Mesendoderm (in vitro differentiated cells): ENCODE results near the gene MGAT5B.
A peak's percentile ranks its signal among the peaks of the same experiment; 100 is the strongest.

ENCODE experiments used
- DNase-seq: peaks from one replicate; pipeline ENCODE4 v3.0.0; 2013
- H2AK5ac ChIP-seq: 2 replicates; pipeline ENCODE4 v1.6.1; 2013; ENCODE audit warnings: low read length, inconsistent platforms
- H2BK120ac ChIP-seq: 2 replicates; pipeline ENCODE4 v1.6.1; 2013; ENCODE audit warnings: low read depth, mild to moderate bottlenecking, low read length, moderate library complexity, mixed read lengths
- H2BK15ac ChIP-seq: replicated peaks from 2 replicates; pipeline ENCODE4 v1.6.1; 2013; ENCODE audit warnings: low read depth, mild to moderate bottlenecking, moderate library complexity
- H2BK5ac ChIP-seq: 2 replicates; pipeline ENCODE4 v1.6.1; 2013; ENCODE audit warnings: low read length, inconsistent platforms
- H3K18ac ChIP-seq: 2 replicates; pipeline ENCODE4 v1.6.1; 2013; ENCODE audit warnings: mild to moderate bottlenecking, low read length, mixed read lengths
- H3K23ac ChIP-seq: one replicate; pipeline ENCODE4 v1.6.1; 2013; ENCODE audit warnings: low read length
- H3K27ac ChIP-seq: 2 replicates; pipeline ENCODE4 v1.5.1; 2013; ENCODE audit warnings: low read depth, mild to moderate bottlenecking, inconsistent platforms, low read length, moderate library complexity
- H3K27me3 ChIP-seq: 2 replicates; pipeline ENCODE4 v1.6.1; 2013; ENCODE audit warnings: low read length, control low read depth, mild to moderate bottlenecking, inconsistent platforms; ENCODE audit not compliant: insufficient read depth, poor library complexity
- H3K36me3 ChIP-seq: 2 replicates; pipeline ENCODE4 v1.6.1; 2013; ENCODE audit warnings: low read length, inconsistent platforms; ENCODE audit not compliant: control insufficient read depth, insufficient read depth
- H3K4ac ChIP-seq: one replicate; pipeline ENCODE4 v1.6.1; 2013; ENCODE audit warnings: low read depth, mild to moderate bottlenecking, low read length, moderate library complexity
- H3K4me1 ChIP-seq: 2 replicates; pipeline ENCODE4 v1.6.1; 2013; ENCODE audit warnings: low read depth, low read length, inconsistent platforms; ENCODE audit not compliant: control insufficient read depth
- H3K4me2 ChIP-seq: 2 replicates; pipeline ENCODE4 v1.6.1; 2013; ENCODE audit warnings: low read length
- H3K4me3 ChIP-seq: 2 replicates; pipeline ENCODE4 v1.5.1; 2013; ENCODE audit warnings: mild to moderate bottlenecking, low read length
- H3K56ac ChIP-seq: one replicate; pipeline ENCODE4 v1.6.1; 2013; ENCODE audit warnings: low read length
- H3K79me1 ChIP-seq: 2 replicates; pipeline ENCODE4 v1.6.1; 2013; ENCODE audit warnings: low read length, inconsistent platforms
- H3K79me2 ChIP-seq: 2 replicates; pipeline ENCODE4 v1.6.1; 2013; ENCODE audit warnings: mild to moderate bottlenecking, low read length; ENCODE audit not compliant: control insufficient read depth, insufficient read depth
- H3K9ac ChIP-seq: 2 replicates; pipeline ENCODE4 v1.6.1; 2013; ENCODE audit warnings: low read length, inconsistent platforms
- H4K5ac ChIP-seq: one replicate; pipeline ENCODE4 v1.6.1; 2013; ENCODE audit warnings: low read length
- H4K8ac ChIP-seq: one replicate; pipeline ENCODE4 v1.6.1; 2013; ENCODE audit warnings: low read depth, mild to moderate bottlenecking, control low read depth, low read length, moderate library complexity
- WGBS: extraction: QIAGEN DNeasy Blood & Tissue Kit; methylation state at CpG from one replicate; pipeline ENCODE4 v1.1.7; 2013; ENCODE audit warnings: low lambda C conversion rate, missing lambda C conversion rate; ENCODE audit not compliant: insufficient coverage; ENCODE audit errors: extremely low coverage; 5-methylcytosine and 5-hydroxymethylcytosine counted together

Gene MGAT5B

GRCh38 chr17:76914937-76915336, 46.7 kb downstream of the MGAT5B start:
- no peak overlapping the region for H2BK15ac ChIP-seq

GRCh38 chr17:76915840-76916510, 47.8 kb downstream of the MGAT5B start:
- H2AK5ac ChIP-seq = no peak overlapping the region
- H4K8ac ChIP-seq = no peak overlapping the region
- no peak overlapping the region for H3K9ac ChIP-seq
- no peak overlapping the region for H3K4me2 ChIP-seq
- no peak overlapping the region for H3K56ac ChIP-seq
- no peaks in the 10 kb centered on the region for H3K79me1 ChIP-seq
- no peak overlapping the region for H3K18ac ChIP-seq
- H3K4ac ChIP-seq = no peak overlapping the region
- no peak overlapping the region for H3K23ac ChIP-seq
- no peak overlapping the region for H3K4me3 ChIP-seq
- DNase-seq = no peak
- H2BK120ac ChIP-seq = no peak overlapping the region
- H2BK15ac ChIP-seq = no peak overlapping the region
- peaks cover 4% of the 10 kb centered on the region for H3K4me1 ChIP-seq
- no peaks in the 10 kb centered on the region for H3K36me3 ChIP-seq
- WGBS = no CpG with 5 or more reads among the region's 28 CpGs
- H3K27ac ChIP-seq = no peak overlapping the region
- no peaks in the 10 kb centered on the region for H3K27me3 ChIP-seq
- H3K79me2 ChIP-seq = no peaks in the 10 kb centered on the region
- H2BK5ac ChIP-seq = no peak overlapping the region
- no peak overlapping the region for H4K5ac ChIP-seq

More at GRCh38 chr17:76914937-76915336, 46.7 kb downstream of the MGAT5B start:
- Histone ChIP-seq H2AK5ac (no peak overlapping the region), H3K9ac (no peak overlapping the region), H3K18ac (no peak overlapping the region), H3K27me3 (no peaks in the 10 kb centered on the region), H3K27ac (no peak overlapping the region), H3K79me2 (no peaks in the 10 kb centered on the region), H3K36me3 (no peaks in the 10 kb centered on the region), H2BK5ac (no peak overlapping the region), H3K4me2 (no peak overlapping the region), H3K56ac (no peak overlapping the region), H3K4me1 (no peaks in the 10 kb centered on the region), H3K4ac (no peak overlapping the region), H4K8ac (no peak overlapping the region), H3K23ac (no peak overlapping the region), H3K4me3 (no peak overlapping the region), H2BK120ac (no peak overlapping the region), H3K79me1 (no peaks in the 10 kb centered on the region), H4K5ac (no peak overlapping the region)
- no peak for DNase-seq
- no CpG with 5 or more reads among the region's 6 CpGs for WGBS

GRCh38 chr17:76917829-76918228, 49.6 kb downstream of the MGAT5B start:
- H3K56ac ChIP-seq = no peak overlapping the region

GRCh38 chr17:76918811-76919210, 50.6 kb downstream of the MGAT5B start:
- Histone ChIP-seq H3K56ac (no peak overlapping the region), H3K36me3 (no peaks in the 10 kb centered on the region), H3K27ac (no peak overlapping the region), H3K4ac (no peak overlapping the region), H3K9ac (no peak overlapping the region), H3K27me3 (no peaks in the 10 kb centered on the region), H2AK5ac (no peak overlapping the region), H3K4me2 (no peak overlapping the region), H3K4me1 (peaks cover 4% of the 10 kb centered on the region), H3K18ac (no peak overlapping the region), H2BK5ac (no peak overlapping the region), H3K4me3 (no peak overlapping the region), H3K23ac (no peak overlapping the region), H3K79me1 (no peaks in the 10 kb centered on the region), H4K8ac (no peak overlapping the region), H4K5ac (no peak overlapping the region), H2BK15ac (no peak overlapping the region), H3K79me2 (no peaks in the 10 kb centered on the region), H2BK120ac (no peak overlapping the region)
- WGBS = no CpG with 5 or more reads among the region's 6 CpGs
- no peak for DNase-seq

More at GRCh38 chr17:76917829-76918228, 49.6 kb downstream of the MGAT5B start:
- Histone ChIP-seq H3K4me2 (no peak overlapping the region), H4K5ac (no peak overlapping the region), H4K8ac (no peak overlapping the region), H3K4me3 (no peak overlapping the region), H2BK15ac (no peak overlapping the region), H3K27ac (no peak overlapping the region), H3K4me1 (peaks cover 4% of the 10 kb centered on the region), H3K18ac (no peak overlapping the region), H3K36me3 (no peaks in the 10 kb centered on the region), H2BK5ac (no peak overlapping the region), H2AK5ac (no peak overlapping the region), H3K23ac (no peak overlapping the region), H3K79me1 (no peaks in the 10 kb centered on the region), H3K4ac (no peak overlapping the region), H3K9ac (no peak overlapping the region), H3K79me2 (no peaks in the 10 kb centered on the region), H2BK120ac (no peak overlapping the region), H3K27me3 (no peaks in the 10 kb centered on the region)
- no peak for DNase-seq
- WGBS = no CpG with 5 or more reads among the region's 15 CpGs

- no peak overlapping the region for H2BK5ac ChIP-seq
- no CpG with 5 or more reads among the region's 13 CpGs for WGBS
- H2BK120ac ChIP-seq = no peak overlapping the region
- H3K9ac ChIP-seq = no peak overlapping the region
- no peak overlapping the region for H2BK15ac ChIP-seq
- no peak overlapping the region for H4K5ac ChIP-seq
- H3K79me2 ChIP-seq = no peaks in the 10 kb centered on the region
- H3K36me3 ChIP-seq = no peaks in the 10 kb centered on the region
- H3K4me2 ChIP-seq = no peak overlapping the region
- peak overlapping the region; percentile 42 for H3K56ac ChIP-seq
- no peak overlapping the region for H4K8ac ChIP-seq
- H2AK5ac ChIP-seq = no peak overlapping the region
- H3K4me1 ChIP-seq = peaks cover 4% of the 10 kb centered on the region
- no peak overlapping the region for H3K4ac ChIP-seq
- no peaks in the 10 kb centered on the region for H3K27me3 ChIP-seq
- no peaks in the 10 kb centered on the region for H3K79me1 ChIP-seq
- DNase-seq = peak; percentile 40
- H3K4me3 ChIP-seq = no peak overlapping the region
- no peak overlapping the region for H3K27ac ChIP-seq
- no peak overlapping the region for H3K18ac ChIP-seq
- no peak overlapping the region for H3K23ac ChIP-seq
Observed at GRCh38 chr17:76920364-76921139, 52.3 kb downstream of the MGAT5B start.
